WTC11 (cell line): ENCODE measurements around the gene ZNF710.

Experiments
- ATF2 ChIP-seq: sonication (generic); formaldehyde crosslinking; IDR thresholded peaks from 2 replicates; pipeline ENCODE4 v1.8.1; 2022; ENCODE audit warnings: low read depth, missing genetic modification reagents, borderline replicate concordance
- CTCF ChIP-seq: fragments of 200-600 bp; IDR thresholded peaks from 2 replicates; pipeline ENCODE4 v1.8.0; 2022; ENCODE audit warnings: antibody characterized with exemption
- NR3C1 ChIP-seq: sonication (generic); formaldehyde crosslinking; conservative IDR thresholded peaks from 2 replicates; pipeline ENCODE4 v1.8.1; 2023; ENCODE audit warnings: low read depth, mild to moderate bottlenecking, missing genetic modification reagents
- ZMAT4 ChIP-seq: fragments of 250-450 bp; sonication (Bioruptor Pico); IDR thresholded peaks from 2 replicates; pipeline ENCODE4 v1.9.0; 2021; ENCODE audit warnings: mild to moderate bottlenecking

GRCh38 chr15:90030376-90030775 lies 29.3 kb downstream of the ZNF710 start:
- no peak for TF ChIP-seq CTCF
- TF ChIP-seq NR3C1, result no peak
- no peak for TF ChIP-seq ATF2 (CRISPR knock-in tag)
- TF ChIP-seq ZMAT4, result no peak
